Upper lobe of left lung (tissue), 4 donors: ENCODE results near the gene TICAM2.

Experiments
- EP300 ChIP-seq, 4 donors: sonication (generic); formaldehyde crosslinking; IDR thresholded peaks; one replicate each; pipeline ENCODE4 v1.5.1; 2017; ENCODE audit warnings: antibody characterized with exemption in 4 of 4, control low read depth in 2 of 4
- POLR2A ChIP-seq, 4 donors: fragments of 450-650 bp; IDR thresholded peaks; one replicate each; pipeline ENCODE4 v1.5.1; 2016 to 2017; ENCODE audit warnings: antibody characterized with exemption in 4 of 4, mild to moderate bottlenecking in 2 of 4
- POLR2AphosphoS5 ChIP-seq, 2 donors: sonication (generic); formaldehyde crosslinking; IDR thresholded peaks; one replicate each; pipeline ENCODE4 v1.5.1; 2017; ENCODE audit warnings: antibody characterized with exemption in 2 of 2
- TF ChIP-seq, protein P1 (sequence below), 6 experiments: fragments of 450-650 bp in 4 of 6; fragments of 200-600 bp in 2 of 6; sonication (generic) in 2 of 6; IDR thresholded peaks; one replicate each; pipeline ENCODE4 v1.5.1; 2016 to 2019; ENCODE audit warnings: antibody characterized with exemption in 6 of 6

DNA sequence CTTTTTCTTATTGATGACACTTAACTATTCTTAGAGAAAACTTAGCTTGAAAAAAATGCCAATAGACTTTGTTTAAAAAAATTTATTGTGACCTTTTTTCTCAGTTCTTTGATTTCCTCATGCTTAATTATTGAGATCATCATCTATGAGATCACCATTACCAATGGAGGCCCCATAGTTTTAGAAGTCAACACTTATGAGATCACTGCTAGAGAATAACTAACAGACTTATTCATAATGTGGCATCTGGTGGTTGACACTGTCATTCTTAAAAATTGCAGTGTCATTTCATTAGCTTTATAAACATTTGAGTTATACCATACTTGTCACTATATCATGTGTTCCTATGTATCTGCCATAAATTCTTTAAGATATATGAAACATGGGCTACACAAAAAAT lies 42.8 kb downstream of the TICAM2 start:
- no peak for TF ChIP-seq POLR2A (IDR thresholded peaks at IDR 0.05)
- TF ChIP-seq, protein P1, sequence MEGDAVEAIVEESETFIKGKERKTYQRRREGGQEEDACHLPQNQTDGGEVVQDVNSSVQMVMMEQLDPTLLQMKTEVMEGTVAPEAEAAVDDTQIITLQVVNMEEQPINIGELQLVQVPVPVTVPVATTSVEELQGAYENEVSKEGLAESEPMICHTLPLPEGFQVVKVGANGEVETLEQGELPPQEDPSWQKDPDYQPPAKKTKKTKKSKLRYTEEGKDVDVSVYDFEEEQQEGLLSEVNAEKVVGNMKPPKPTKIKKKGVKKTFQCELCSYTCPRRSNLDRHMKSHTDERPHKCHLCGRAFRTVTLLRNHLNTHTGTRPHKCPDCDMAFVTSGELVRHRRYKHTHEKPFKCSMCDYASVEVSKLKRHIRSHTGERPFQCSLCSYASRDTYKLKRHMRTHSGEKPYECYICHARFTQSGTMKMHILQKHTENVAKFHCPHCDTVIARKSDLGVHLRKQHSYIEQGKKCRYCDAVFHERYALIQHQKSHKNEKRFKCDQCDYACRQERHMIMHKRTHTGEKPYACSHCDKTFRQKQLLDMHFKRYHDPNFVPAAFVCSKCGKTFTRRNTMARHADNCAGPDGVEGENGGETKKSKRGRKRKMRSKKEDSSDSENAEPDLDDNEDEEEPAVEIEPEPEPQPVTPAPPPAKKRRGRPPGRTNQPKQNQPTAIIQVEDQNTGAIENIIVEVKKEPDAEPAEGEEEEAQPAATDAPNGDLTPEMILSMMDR (IDR thresholded peaks at IDR 0.05) = no peak
- TF ChIP-seq POLR2AphosphoS5 (IDR thresholded peaks at IDR 0.05) = no peak
- TF ChIP-seq EP300 (IDR thresholded peaks at IDR 0.05) = no peak
